CD4-positive, CD25-positive, alpha-beta regulatory T cell (primary cell): Measurements from ENCODE around the gene AGT. TPM values are rescaled to one million over a fixed set of nuclear protein-coding genes. Genes with fewer than 3 reads are reported as not detected.

Experiments used
- ATAC-seq, 2 donors: fragments of 150-1000 bp; cut with Tn5 transposase; one replicate each; pipeline ENCODE4 v1.10.0; 2021; ENCODE audit warnings: low read depth in 2 of 2, moderate number of reproducible peaks in 2 of 2, moderate library complexity in 1 of 2
- DNase-seq, 3 donors: peaks; one replicate each; pipeline versions ENCODE4 v3.0.0 to v3.0.0-alpha.2; 2012 to 2022; ENCODE audit warnings: mixed read lengths in 1 of 3
- H3K27ac ChIP-seq: one replicate; pipeline ENCODE4 v1.7.0; 2013; ENCODE audit warnings: mild to moderate bottlenecking, low read length; ENCODE audit not compliant: insufficient read depth, poor library complexity, severe bottlenecking
- H3K27me3 ChIP-seq: one replicate; pipeline ENCODE4 v1.7.0; 2013; ENCODE audit warnings: low read length; ENCODE audit not compliant: control insufficient read depth, insufficient read depth
- H3K36me3 ChIP-seq: one replicate; pipeline ENCODE4 v1.7.0; 2013; ENCODE audit warnings: mild to moderate bottlenecking, low read length, moderate library complexity; ENCODE audit not compliant: control insufficient read depth, insufficient read depth
- H3K4me1 ChIP-seq: 2 replicates; pipeline ENCODE4 v1.7.0; 2013; ENCODE audit warnings: mild to moderate bottlenecking, low read length; ENCODE audit not compliant: insufficient read depth, control insufficient read depth, poor library complexity, severe bottlenecking
- H3K4me3 ChIP-seq: one replicate; pipeline ENCODE4 v1.7.0; 2013; ENCODE audit warnings: low read depth, mild to moderate bottlenecking, low read length, moderate library complexity
- H3K9me3 ChIP-seq, 2 experiments: 1 replicate in 1 of 2; 2 replicates in 1 of 2; pipeline ENCODE4 v1.7.0; 2013; ENCODE audit warnings: low read length in 2 of 2, mild to moderate bottlenecking in 1 of 2, moderate library complexity in 1 of 2; ENCODE audit not compliant: control insufficient read depth in 2 of 2
- H3K27ac Mint-ChIP-seq, 3 donors: one replicate each; pipeline ENCODE4 v1.8.0; 2020 to 2022; ENCODE audit warnings: mild to moderate bottlenecking in 3 of 3, mixed read lengths in 3 of 3, moderate library complexity in 2 of 3
- H3K27me3 Mint-ChIP-seq: one replicate; pipeline ENCODE4 v1.8.0; 2022; ENCODE audit warnings: mild to moderate bottlenecking, mixed read lengths
- H3K36me3 Mint-ChIP-seq: one replicate; pipeline ENCODE4 v1.8.0; 2020; ENCODE audit warnings: mixed read lengths
- H3K4me1 Mint-ChIP-seq, 4 donors: one replicate each; pipeline ENCODE4 v1.8.0; 2020 to 2022; ENCODE audit warnings: mixed read lengths in 4 of 4, mild to moderate bottlenecking in 1 of 4
- H3K4me3 Mint-ChIP-seq, 4 donors: one replicate each; pipeline ENCODE4 v1.8.0; 2020 to 2022; ENCODE audit warnings: mild to moderate bottlenecking in 4 of 4, mixed read lengths in 4 of 4, moderate library complexity in 3 of 4
- H3K9me3 Mint-ChIP-seq, 7 donors: one replicate each; pipeline ENCODE4 v1.8.0; 2020 to 2022; ENCODE audit warnings: mixed read lengths in 7 of 7, mild to moderate bottlenecking in 3 of 7, moderate library complexity in 2 of 7
- polyA plus RNA-seq, 4 donors: library from polyadenylated mRNA; unstranded; fragments of 300-500 nt; fragmentation: Illumina TruSeq; gene quantifications; one replicate each; pipeline ENCODE4 v1.2.3, GENCODE V29; 2021
- total RNA-seq: library from RNA; stranded (reverse); gene quantifications from one replicate; pipeline ENCODE4 v1.2.3, GENCODE V29; 2022

AGT gene
- total and polyA plus RNA-seq, 5 donors from 2014 or later: not detected

DNA sequence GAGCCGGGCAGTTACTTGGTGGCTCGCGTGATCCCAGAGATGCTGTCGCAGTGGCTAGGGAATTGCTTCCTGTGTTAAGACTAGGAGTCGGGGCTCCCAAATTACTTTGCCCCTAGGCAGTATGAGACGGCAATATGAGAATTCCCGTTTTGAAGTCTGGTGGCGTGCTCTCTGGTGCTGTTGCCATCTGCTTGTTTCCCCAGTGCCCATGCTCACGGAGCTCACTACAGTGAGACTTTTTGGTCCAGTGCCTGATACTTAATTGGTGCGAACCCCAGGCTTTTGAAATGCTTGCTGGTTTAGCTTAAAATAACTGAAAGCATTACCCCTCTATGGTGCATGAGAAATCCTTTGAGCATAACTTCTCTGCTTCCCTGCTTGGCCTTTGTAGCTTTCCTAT, 22.3 kb downstream of the AGT start:
- Mint-ChIP-seq H3K27me3 (no peaks in the 10 kb centered on the region), H3K9me3 (no peaks in the 10 kb centered on the region), H3K4me3 (no peak overlapping the region), H3K4me1 (no peaks in the 10 kb centered on the region), H3K27ac (peak overlapping the region in 1 of 3 donors; percentile 21), H3K36me3 (peaks cover 36% of the 10 kb centered on the region)
- no peak overlapping the region for H3K27ac ChIP-seq
- DNase-seq: no peak
- H3K9me3 ChIP-seq: no peaks in the 10 kb centered on the region
- no peak for ATAC-seq
- H3K36me3 ChIP-seq: peaks cover 75% of the 10 kb centered on the region
- H3K27me3 ChIP-seq: no peaks in the 10 kb centered on the region
- no peak overlapping the region for H3K4me3 ChIP-seq
- H3K4me1 ChIP-seq: no peaks in the 10 kb centered on the region

DNA sequence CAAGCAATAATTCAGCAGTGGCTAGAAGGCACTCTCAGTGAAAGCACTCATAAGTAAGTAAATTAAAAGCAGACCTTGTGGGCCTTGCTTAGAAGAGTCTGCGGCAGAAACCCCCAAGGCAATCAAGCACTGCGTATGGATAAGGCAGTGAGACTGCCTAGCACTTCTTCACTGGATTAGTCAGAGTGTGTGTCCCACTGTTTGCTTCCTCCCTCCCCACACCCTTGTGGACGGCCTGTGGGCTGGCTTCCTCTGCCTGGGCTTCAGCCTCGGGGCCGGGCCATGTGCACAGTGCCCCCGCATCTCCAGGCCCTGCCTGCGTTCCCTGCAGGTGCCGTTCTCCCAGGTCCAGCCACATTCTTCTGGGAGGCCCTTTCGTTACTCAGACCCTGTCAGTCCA, 23.8 kb downstream of the AGT start:
- Histone ChIP-seq H3K27ac (no peak overlapping the region), H3K4me1 (no peaks in the 10 kb centered on the region), H3K4me3 (no peak overlapping the region), H3K9me3 (no peaks in the 10 kb centered on the region), H3K27me3 (no peaks in the 10 kb centered on the region), H3K36me3 (peaks cover 90% of the 10 kb centered on the region)
- no peak overlapping the region for H3K4me3 Mint-ChIP-seq
- H3K27me3 Mint-ChIP-seq: no peaks in the 10 kb centered on the region
- ATAC-seq (no peak), DNase-seq (no peak)
- H3K36me3 Mint-ChIP-seq: peaks cover 43% of the 10 kb centered on the region
- H3K4me1 Mint-ChIP-seq: no peaks in the 10 kb centered on the region
- H3K9me3 Mint-ChIP-seq: no peaks in the 10 kb centered on the region
- peak overlapping the region in 1 of 3 donors; percentile 60 for H3K27ac Mint-ChIP-seq

DNA sequence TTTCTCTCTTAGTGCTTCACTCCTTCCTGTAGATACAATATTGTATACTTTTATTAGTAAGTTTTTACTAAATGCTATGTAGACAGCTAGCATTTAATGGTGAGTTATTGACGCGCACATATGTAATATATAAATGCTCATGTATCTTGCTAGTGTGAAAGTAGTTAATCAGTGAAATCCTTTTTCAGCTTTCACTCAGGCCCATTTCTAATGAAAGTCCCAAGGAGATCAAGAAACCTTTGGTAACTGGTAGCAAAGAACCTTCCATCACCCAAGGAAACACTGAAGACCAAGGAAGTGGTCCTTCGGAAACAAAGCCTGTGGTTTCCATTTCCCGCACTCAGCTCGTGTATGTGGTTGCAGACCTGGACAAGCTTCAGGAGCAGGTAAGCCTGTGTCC, 27.2 kb downstream of the AGT start:
- Mint-ChIP-seq H3K27me3 (no peaks in the 10 kb centered on the region), H3K9me3 (no peaks in the 10 kb centered on the region), H3K4me3 (no peak overlapping the region), H3K36me3 (peaks cover 43% of the 10 kb centered on the region), H3K4me1 (no peaks in the 10 kb centered on the region), H3K27ac (no peak overlapping the region)
- Histone ChIP-seq H3K27me3 (no peaks in the 10 kb centered on the region), H3K4me3 (no peak overlapping the region), H3K4me1 (no peaks in the 10 kb centered on the region), H3K27ac (no peak overlapping the region), H3K36me3 (peaks cover 93% of the 10 kb centered on the region), H3K9me3 (no peaks in the 10 kb centered on the region)
- no peak for ATAC-seq
- DNase-seq: no peak

DNA sequence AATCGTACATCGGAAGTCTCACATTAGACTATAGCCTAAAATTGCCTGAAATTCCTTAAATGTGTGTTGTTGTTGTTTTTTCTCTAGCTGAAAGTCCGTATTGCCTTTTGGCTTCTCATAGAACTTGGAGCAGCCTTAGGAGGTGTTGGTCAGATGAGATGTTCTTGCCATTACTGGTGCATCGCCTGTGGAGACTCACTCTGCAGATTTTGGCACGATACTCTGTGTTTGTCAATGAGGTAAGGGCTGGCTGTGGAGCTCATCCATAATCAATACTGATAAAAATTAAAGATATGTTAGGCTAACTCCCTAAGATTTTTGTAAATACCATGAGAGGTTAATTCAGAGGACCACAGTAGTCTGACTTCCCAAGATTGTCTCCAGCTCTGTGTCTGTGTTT, 28.9 kb downstream of the AGT start:
- Mint-ChIP-seq H3K4me3 (no peak overlapping the region), H3K27ac (no peak overlapping the region), H3K36me3 (peaks cover 40% of the 10 kb centered on the region)

DNA sequence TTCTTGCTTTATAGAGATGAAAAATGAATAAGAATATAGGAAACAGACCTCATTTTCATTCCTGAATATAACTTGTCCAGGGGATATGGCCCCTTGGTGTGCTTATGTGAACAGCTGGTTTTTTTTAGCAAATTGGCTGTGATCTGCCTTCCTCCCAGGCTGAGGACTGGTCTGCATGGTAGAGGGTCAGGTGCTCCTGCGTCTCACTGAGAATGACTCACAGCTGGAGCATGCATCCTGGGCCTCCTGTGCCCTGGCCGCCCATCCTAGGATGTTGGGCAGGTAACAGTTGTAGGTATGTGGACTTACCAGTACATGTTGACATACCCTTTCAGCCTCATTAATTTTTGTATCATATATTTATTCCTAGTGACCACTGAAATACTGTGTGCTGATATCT, 29.8 kb downstream of the AGT start:
- Histone ChIP-seq H3K27ac (no peak overlapping the region), H3K4me1 (no peaks in the 10 kb centered on the region), H3K9me3 (no peaks in the 10 kb centered on the region), H3K27me3 (no peaks in the 10 kb centered on the region), H3K4me3 (no peak overlapping the region), H3K36me3 (peaks cover 92% of the 10 kb centered on the region)
- ATAC-seq (no peak), DNase-seq (no peak)
- Mint-ChIP-seq H3K9me3 (no peaks in the 10 kb centered on the region), H3K36me3 (peaks cover 43% of the 10 kb centered on the region), H3K4me3 (no peak overlapping the region), H3K4me1 (no peaks in the 10 kb centered on the region), H3K27ac (no peak overlapping the region), H3K27me3 (no peaks in the 10 kb centered on the region)

More for the DNA sequence above, 28.9 kb downstream of the AGT start:
- H3K27ac ChIP-seq: no peak overlapping the region
- no peak for DNase-seq
- H3K4me1 Mint-ChIP-seq: no peaks in the 10 kb centered on the region
- ATAC-seq: no peak
- no peaks in the 10 kb centered on the region for H3K27me3 Mint-ChIP-seq
- H3K4me3 ChIP-seq: no peak overlapping the region
- no peaks in the 10 kb centered on the region for H3K9me3 Mint-ChIP-seq
- no peaks in the 10 kb centered on the region for H3K9me3 ChIP-seq
- H3K4me1 ChIP-seq: no peaks in the 10 kb centered on the region
- H3K27me3 ChIP-seq: no peaks in the 10 kb centered on the region
- peaks cover 93% of the 10 kb centered on the region for H3K36me3 ChIP-seq

DNA sequence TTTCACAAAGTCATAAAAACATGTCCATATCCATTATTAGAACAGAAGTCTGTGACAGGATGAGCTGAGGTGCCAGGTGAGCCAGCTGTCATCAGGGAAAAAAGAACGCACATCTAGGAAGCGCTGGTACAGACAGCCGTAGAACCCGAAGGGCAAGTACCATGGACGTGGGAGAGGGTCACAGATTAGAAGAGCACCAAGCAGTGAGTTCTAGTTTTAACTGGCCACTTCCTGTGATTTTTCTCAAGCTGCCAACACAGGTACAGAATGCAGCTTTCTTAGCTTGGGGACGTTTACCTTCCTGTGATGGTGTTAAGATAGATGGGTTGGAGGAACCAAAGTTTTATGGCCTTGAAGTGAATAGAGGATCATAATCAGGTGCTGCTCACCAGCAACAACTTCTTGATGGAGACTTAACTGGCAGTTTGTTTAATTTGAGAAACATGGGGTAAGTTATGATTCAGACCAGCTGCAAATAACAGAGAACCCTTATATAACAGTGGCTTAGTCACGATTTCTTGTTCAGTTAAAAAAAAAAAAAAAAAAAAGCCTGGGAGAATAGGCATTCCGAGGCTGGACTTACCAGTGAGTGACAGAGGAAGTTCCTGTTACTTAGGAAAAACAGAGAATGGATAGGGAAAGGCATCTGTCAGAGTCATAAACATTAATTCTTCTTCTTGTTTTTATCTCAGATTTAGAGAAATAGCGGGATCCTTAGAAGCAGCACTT, 30.9 kb downstream of the AGT start:
- H3K27ac ChIP-seq: no peak overlapping the region
- H3K36me3 ChIP-seq: peaks cover 92% of the 10 kb centered on the region
- H3K27me3 Mint-ChIP-seq: no peaks in the 10 kb centered on the region
- DNase-seq: peak in 1 of 3 donors; percentile 6
- H3K4me1 ChIP-seq: no peaks in the 10 kb centered on the region
- no peaks in the 10 kb centered on the region for H3K27me3 ChIP-seq
- no peak overlapping the region for H3K4me3 Mint-ChIP-seq
- H3K9me3 ChIP-seq: no peaks in the 10 kb centered on the region
- ATAC-seq: no peak
- H3K9me3 Mint-ChIP-seq: peaks cover 0 to 2% (median 0%) of the 10 kb centered on the region in 7 donors
- H3K4me1 Mint-ChIP-seq: no peaks in the 10 kb centered on the region
- H3K36me3 Mint-ChIP-seq: peaks cover 51% of the 10 kb centered on the region
- peak overlapping the region in 2 of 3 donors; percentile 6 to 55 for H3K27ac Mint-ChIP-seq
- H3K4me3 ChIP-seq: no peak overlapping the region

DNA sequence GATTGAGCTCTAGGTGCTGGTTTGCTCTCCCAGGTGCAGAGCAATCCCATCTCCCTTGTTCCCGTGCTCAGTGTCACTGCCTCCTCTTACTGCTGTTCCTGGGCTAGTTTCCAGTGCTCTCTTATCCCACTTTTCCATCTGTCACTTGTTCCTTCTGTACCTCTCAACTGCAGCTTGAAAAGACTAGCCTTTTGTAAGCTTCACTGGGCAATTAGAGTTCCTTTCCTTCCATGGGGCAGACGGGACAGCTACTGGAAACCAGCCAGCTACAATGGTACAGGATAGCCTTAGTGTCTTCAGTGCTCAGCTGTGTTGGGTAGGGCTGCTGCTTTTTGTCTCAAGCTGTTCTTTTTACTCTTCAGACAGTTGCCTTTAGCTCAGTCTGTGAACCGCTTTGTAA, 31.6 kb downstream of the AGT start:
- Histone ChIP-seq H3K27ac (no peak overlapping the region), H3K36me3 (peaks cover 91% of the 10 kb centered on the region), H3K4me3 (no peak overlapping the region), H3K9me3 (no peaks in the 10 kb centered on the region), H3K27me3 (no peaks in the 10 kb centered on the region), H3K4me1 (no peaks in the 10 kb centered on the region)
- ATAC-seq: no peak
- peaks cover 0 to 2% (median 0%) of the 10 kb centered on the region in 7 donors for H3K9me3 Mint-ChIP-seq
- H3K4me1 Mint-ChIP-seq: no peaks in the 10 kb centered on the region
- DNase-seq: no peak
- peaks cover 55% of the 10 kb centered on the region for H3K36me3 Mint-ChIP-seq
- peak overlapping the region in 1 of 3 donors; percentile 20 for H3K27ac Mint-ChIP-seq
- no peaks in the 10 kb centered on the region for H3K27me3 Mint-ChIP-seq
- no peak overlapping the region for H3K4me3 Mint-ChIP-seq

DNA sequence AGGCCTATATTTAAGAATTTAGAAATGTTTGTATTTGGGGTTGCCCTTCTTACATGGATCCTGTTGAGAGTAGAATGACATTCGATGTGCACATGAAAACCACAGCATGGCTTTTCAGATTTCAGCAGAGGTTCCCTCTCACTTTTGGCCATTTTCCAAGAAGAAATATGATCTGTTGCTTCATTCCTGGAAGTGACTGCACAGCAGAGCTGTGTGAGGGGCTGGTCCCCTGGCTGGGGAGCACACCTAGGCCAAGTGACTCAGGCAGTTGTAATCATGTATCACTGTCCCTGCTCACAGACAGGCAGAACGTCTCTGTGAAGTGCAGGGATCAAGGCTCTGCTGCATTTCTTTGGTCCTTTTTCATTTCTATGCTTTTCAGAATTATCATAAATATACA, 32.3 kb downstream of the AGT start:
- Histone ChIP-seq H3K27me3 (no peaks in the 10 kb centered on the region), H3K4me3 (no peak overlapping the region), H3K9me3 (no peaks in the 10 kb centered on the region), H3K4me1 (no peaks in the 10 kb centered on the region), H3K27ac (no peak overlapping the region), H3K36me3 (peaks cover 88% of the 10 kb centered on the region)
- Mint-ChIP-seq H3K36me3 (peaks cover 51% of the 10 kb centered on the region), H3K9me3 (peaks cover 0 to 2% (median 0%) of the 10 kb centered on the region in 7 donors), H3K4me3 (no peak overlapping the region), H3K27me3 (no peaks in the 10 kb centered on the region), H3K4me1 (no peaks in the 10 kb centered on the region), H3K27ac (no peak overlapping the region)
- ATAC-seq: no peak
- peak in 1 of 3 donors; percentile 4 for DNase-seq
